ENCODE measurements around the gene KEAP1.

- TF ChIP-seq POLR2A (IDR thresholded peaks at IDR 0.05; ENCODE audit: low read depth, low read length) = no peak
- no peak for TF ChIP-seq TAF1 (IDR thresholded peaks at IDR 0.05; ENCODE audit: borderline replicate concordance, low read depth, low read length)
Measured at GRCh38 chr19:10500247-10500592, 2.9 kb downstream of the KEAP1 start.
